ENCODE measurements around the gene NKPD1. TPM values are rescaled to one million over a fixed set of nuclear protein-coding genes. Genes with fewer than 3 reads are reported as not detected.
"Not testable (repeated sequence)": the region's sequence is repeated elsewhere in the genome, so short reads cannot be mapped to it uniquely, and the experiment has no call there.

NKPD1 gene
- total RNA-seq, 2 experiments from 2014 or later: 0.73 to 0.91 TPM

GRCh38 chr19:45121827-45122345 lies 38.9 kb downstream of the NKPD1 start:
- Histone ChIP-seq H3K9me3 (ENCODE audit: control insufficient read depth in 1 of 2, insufficient read depth in 1 of 2, low read length in 2 of 2) (no peaks in the 10 kb centered on the region), H3K4me1 (ENCODE audit: insufficient read depth, low read length) (peaks cover 55% of the 10 kb centered on the region), H3K36me3 (ENCODE audit: insufficient read depth, low read length) (no peaks in the 10 kb centered on the region), H3K27me3 (ENCODE audit: control insufficient read depth in 1 of 2, insufficient read depth in 2 of 2, low read length in 2 of 2) (no peaks in the 10 kb centered on the region), H3K4me3 (ENCODE audit: low read length) (no peak overlapping the region), H3K27ac (ENCODE audit: low read depth in 1 of 2, low read length in 2 of 2) (no peak overlapping the region)
- ChIA-PET POLR2A (no interaction called here), CTCF (no interaction called here)
- TF ChIP-seq CTCF (IDR thresholded peaks at IDR 0.05): no peak
- H3K4me1 Mint-ChIP-seq (ENCODE audit: low read depth): peaks cover 62% of the 10 kb centered on the region
- intact Hi-C loops (cut with DNase I, micrococcal nuclease): no loop called here
- H3K27ac Mint-ChIP-seq: no peak overlapping the region
- H3K27me3 Mint-ChIP-seq: no peaks in the 10 kb centered on the region
- no peaks in the 10 kb centered on the region for H3K9me3 Mint-ChIP-seq
- no peaks in the 10 kb centered on the region for H3K36me3 Mint-ChIP-seq (ENCODE audit: low read depth)
- no peak overlapping the region for H3K4me3 Mint-ChIP-seq
- ATAC-seq (ENCODE audit: poor library complexity): no peak
- no peak for DNase-seq

DNA sequence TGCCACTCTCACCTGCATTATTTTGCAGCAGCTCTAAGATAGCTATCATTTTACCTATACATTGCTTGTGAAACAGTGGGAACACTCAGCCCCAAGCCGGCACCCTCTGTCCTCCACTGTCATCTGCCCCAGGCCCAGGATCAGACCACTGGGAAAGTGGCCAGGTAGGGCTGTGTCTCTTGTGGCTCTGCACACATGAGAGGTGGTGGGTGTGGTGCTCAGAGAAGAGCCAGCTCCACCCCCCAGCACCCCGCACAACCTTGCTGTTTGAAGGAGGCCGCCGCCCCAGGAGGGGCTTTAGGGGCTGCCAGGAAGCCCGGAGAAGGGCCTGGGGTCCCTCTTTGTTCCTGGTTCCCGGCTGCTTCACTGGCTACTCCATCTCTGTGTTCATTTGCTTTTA lies 41.2 kb downstream of the NKPD1 start:
- peaks cover 70% of the 10 kb centered on the region for H3K4me1 Mint-ChIP-seq (ENCODE audit: low read depth)
- intact Hi-C loops (cut with DNase I, micrococcal nuclease): no loop called here
- no peaks in the 10 kb centered on the region for H3K27me3 Mint-ChIP-seq
- H3K36me3 ChIP-seq (ENCODE audit: insufficient read depth, low read length): no peaks in the 10 kb centered on the region
- H3K4me3 ChIP-seq (ENCODE audit: low read length): no peak overlapping the region
- CTCF ChIA-PET: no interaction called here
- TF ChIP-seq CTCF (IDR thresholded peaks at IDR 0.05): no peak
- no peaks in the 10 kb centered on the region for H3K9me3 Mint-ChIP-seq
- H3K27ac Mint-ChIP-seq: no peak overlapping the region
- H3K27me3 ChIP-seq (ENCODE audit: control insufficient read depth in 1 of 2, insufficient read depth in 2 of 2, low read length in 2 of 2): no peaks in the 10 kb centered on the region
- POLR2A ChIA-PET: interaction anchor here (0.7 to 1.7 kb wide), 2 partner anchors 16 to 448 kb away, joined by 3 to 5 read pairs; no protein-coding TSS in a partner anchor
- no peaks in the 10 kb centered on the region for H3K36me3 Mint-ChIP-seq (ENCODE audit: low read depth)
- H3K4me3 Mint-ChIP-seq: no peak overlapping the region
- DNase-seq (no peak), ATAC-seq (ENCODE audit: poor library complexity) (no peak)
- H3K27ac ChIP-seq (ENCODE audit: low read depth in 1 of 2, low read length in 2 of 2): no peak overlapping the region
- peaks cover 59% of the 10 kb centered on the region for H3K4me1 ChIP-seq (ENCODE audit: insufficient read depth, low read length)
- H3K9me3 ChIP-seq (ENCODE audit: control insufficient read depth in 1 of 2, insufficient read depth in 1 of 2, low read length in 2 of 2): no peaks in the 10 kb centered on the region

GRCh38 chr19:45118591-45119355 lies 42.0 kb downstream of the NKPD1 start:
- peak overlapping the region; percentile 58 for H3K4me3 Mint-ChIP-seq
- H3K36me3 ChIP-seq (ENCODE audit: insufficient read depth, low read length); CTCF ChIA-PET; ATAC-seq (ENCODE audit: poor library complexity); H3K36me3 Mint-ChIP-seq (ENCODE audit: low read depth); H3K27ac ChIP-seq (ENCODE audit: low read depth in 1 of 2, low read length in 2 of 2); intact Hi-C loops (cut with DNase I, micrococcal nuclease); H3K4me3 ChIP-seq (ENCODE audit: low read length); H3K9me3 Mint-ChIP-seq; H3K27me3 Mint-ChIP-seq; H3K27me3 ChIP-seq (ENCODE audit: control insufficient read depth in 1 of 2, insufficient read depth in 2 of 2, low read length in 2 of 2); H3K9me3 ChIP-seq (ENCODE audit: control insufficient read depth in 1 of 2, insufficient read depth in 1 of 2, low read length in 2 of 2); DNase-seq: not testable (repeated sequence)
- POLR2A ChIA-PET: interaction anchor here (0.9 to 2.0 kb wide), 3 partner anchors 15 to 60 kb away, joined by 3 to 13 read pairs (median 5); partner anchors contain the start of genes BLOC1S3, PPP1R37 and TRAPPC6A
- H3K4me1 Mint-ChIP-seq (ENCODE audit: low read depth): peaks cover 66% of the 10 kb centered on the region
- H3K27ac Mint-ChIP-seq: peak overlapping the region; percentile 64
- peaks cover 66% of the 10 kb centered on the region for H3K4me1 ChIP-seq (ENCODE audit: insufficient read depth, low read length)
